GM19463 (cell line): ENCODE measurements around the gene USH2A.

Experiments
- ATAC-seq: cut with Tn5 transposase; IDR thresholded peaks from one replicate; pipeline ENCODE4 v1.9.1; 2021; ENCODE audit warnings: mild to moderate bottlenecking, moderate library complexity; ENCODE audit not compliant: unreplicated experiment

USH2A gene

GRCh38 chr1:215744419-215744818, 678.8 kb downstream of the USH2A start:
- ATAC-seq = no peak

- no peak for ATAC-seq
These were observed 684.2 kb downstream of the USH2A start for GRCh38 chr1:215739025-215739424.

GRCh38 chr1:215731699-215732098, 691.5 kb downstream of the USH2A start:
- no peak for ATAC-seq

- no peak for ATAC-seq
These were observed 692.6 kb downstream of the USH2A start for GRCh38 chr1:215730600-215730999.

GRCh38 chr1:215728169-215728568, 695.1 kb downstream of the USH2A start:
- no peak for ATAC-seq

- no peak for ATAC-seq
These were observed 703.1 kb downstream of the USH2A start for GRCh38 chr1:215720126-215720525.

- no peak for ATAC-seq
These were observed 703.7 kb downstream of the USH2A start for GRCh38 chr1:215719552-215719951.

GRCh38 chr1:215718575-215719287, 704.5 kb downstream of the USH2A start:
- ATAC-seq = no peak

- no peak for ATAC-seq
These were observed 705.4 kb downstream of the USH2A start for GRCh38 chr1:215717677-215718426.

- ATAC-seq = no peak
These were observed 712.4 kb downstream of the USH2A start for GRCh38 chr1:215710899-215711225.

- ATAC-seq = no peak
These were observed 713.0 kb downstream of the USH2A start for GRCh38 chr1:215710036-215710898.

- ATAC-seq = peak; percentile 86
These were observed 719.0 kb downstream of the USH2A start for GRCh38 chr1:215704089-215704860.

GRCh38 chr1:215682232-215682631, 741.0 kb downstream of the USH2A start:
- no peak for ATAC-seq

GRCh38 chr1:215681041-215681440, 742.2 kb downstream of the USH2A start:
- ATAC-seq = no peak

- ATAC-seq = no peak
These were observed 744.0 kb downstream of the USH2A start for GRCh38 chr1:215679231-215679630.

GRCh38 chr1:215677112-215677511, 746.1 kb downstream of the USH2A start:
- ATAC-seq = no peak

GRCh38 chr1:215673943-215674342, 749.3 kb downstream of the USH2A start:
- ATAC-seq = no peak

GRCh38 chr1:215672482-215672881, 750.8 kb downstream of the USH2A start:
- no peak for ATAC-seq

- no peak for ATAC-seq
These were observed 753.3 kb downstream of the USH2A start for GRCh38 chr1:215669806-215670491.

GRCh38 chr1:215667761-215668160, 755.5 kb downstream of the USH2A start:
- ATAC-seq = no peak
